GM19035 (cell line): ENCODE data around the gene TYW1.
"Not testable (repeated sequence)": the region's sequence is repeated elsewhere in the genome, so short reads cannot be mapped to it uniquely, and the experiment has no call there.

Source experiments
- ATAC-seq: cut with Tn5 transposase; IDR thresholded peaks from one replicate; pipeline ENCODE4 v1.9.1; 2021; ENCODE audit not compliant: unreplicated experiment

Gene TYW1

DNA sequence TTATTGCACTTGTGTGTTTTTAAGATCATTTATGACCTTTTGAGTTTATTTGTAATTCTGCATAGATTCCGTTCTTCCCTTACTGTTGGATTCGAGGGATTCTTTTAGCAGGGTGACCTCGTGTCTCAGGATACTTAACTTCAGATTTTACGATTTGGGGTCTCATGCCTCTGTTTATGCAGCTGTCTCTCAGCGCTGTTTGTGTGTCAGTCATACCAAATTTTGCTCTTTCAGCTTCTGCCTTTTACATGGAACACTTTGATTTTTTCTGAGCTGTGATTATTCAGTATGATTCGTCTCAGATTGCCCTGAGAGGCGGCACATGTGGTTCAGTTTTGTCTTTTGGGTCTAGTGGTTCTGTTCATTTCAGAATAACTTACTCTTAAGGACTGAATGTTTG is 236.9 kb downstream of the TYW1 start:
- not testable (repeated sequence) for ATAC-seq

DNA sequence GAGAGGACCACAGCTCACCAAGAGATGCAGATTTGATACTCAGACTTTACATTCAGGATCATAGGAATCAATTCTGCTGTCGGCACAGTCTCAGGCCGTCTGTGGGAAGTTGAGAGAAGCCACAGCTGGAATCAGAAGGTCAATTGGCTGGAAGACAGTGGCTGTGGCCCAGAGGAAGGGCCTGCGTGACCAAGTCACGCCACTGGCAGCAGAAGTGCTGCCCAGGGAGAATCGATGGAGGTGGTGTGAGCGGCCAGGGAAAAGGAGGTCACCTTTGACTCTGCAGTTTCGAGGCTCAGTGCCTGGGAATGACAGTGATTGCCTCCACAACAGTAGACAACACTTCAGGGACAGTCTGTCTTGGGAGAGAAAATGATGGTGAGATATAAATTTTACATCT is 239.6 kb downstream of the TYW1 start:
- not testable (repeated sequence) for ATAC-seq

DNA sequence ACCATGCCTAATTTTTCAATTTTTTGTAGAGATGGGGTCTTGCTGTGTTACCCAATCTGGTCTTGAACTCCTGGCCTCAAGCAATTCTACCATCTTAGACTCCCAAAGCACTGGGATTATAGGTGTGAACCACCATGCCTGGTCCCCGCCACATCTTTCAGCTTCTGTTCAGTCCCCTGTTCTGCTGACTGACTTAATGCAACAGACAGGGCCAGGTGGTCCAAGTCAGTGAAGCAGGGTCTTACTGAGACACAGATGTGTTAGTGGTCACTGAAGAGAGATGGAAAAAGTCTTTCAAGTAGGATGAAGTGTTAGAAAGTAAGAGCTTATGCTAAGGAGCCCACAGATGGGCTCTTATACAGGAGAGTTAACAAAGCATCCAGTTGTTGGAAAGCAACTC is 246.2 kb downstream of the TYW1 start:
- ATAC-seq, result not testable (repeated sequence)

DNA sequence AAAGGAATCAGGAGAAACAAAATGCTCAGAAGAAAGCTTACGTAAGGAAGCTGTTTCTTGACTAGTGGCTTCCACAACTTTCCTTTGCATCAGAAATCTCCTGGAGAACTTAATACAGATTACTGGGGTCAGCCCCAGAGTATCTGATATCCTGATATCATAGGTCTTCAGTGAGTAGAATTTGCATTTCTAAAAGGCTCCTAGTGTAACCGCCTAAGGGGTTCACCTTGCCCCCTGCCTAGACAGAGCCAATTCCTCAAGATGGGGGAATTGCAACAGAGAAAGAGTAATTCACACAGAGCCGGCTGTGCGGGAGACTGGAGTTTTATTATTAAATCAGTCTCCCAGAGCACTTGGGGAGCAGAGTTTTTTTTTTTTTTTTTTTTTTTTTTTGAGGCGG is 251.7 kb downstream of the TYW1 start:
- ATAC-seq, result not testable (repeated sequence)

DNA sequence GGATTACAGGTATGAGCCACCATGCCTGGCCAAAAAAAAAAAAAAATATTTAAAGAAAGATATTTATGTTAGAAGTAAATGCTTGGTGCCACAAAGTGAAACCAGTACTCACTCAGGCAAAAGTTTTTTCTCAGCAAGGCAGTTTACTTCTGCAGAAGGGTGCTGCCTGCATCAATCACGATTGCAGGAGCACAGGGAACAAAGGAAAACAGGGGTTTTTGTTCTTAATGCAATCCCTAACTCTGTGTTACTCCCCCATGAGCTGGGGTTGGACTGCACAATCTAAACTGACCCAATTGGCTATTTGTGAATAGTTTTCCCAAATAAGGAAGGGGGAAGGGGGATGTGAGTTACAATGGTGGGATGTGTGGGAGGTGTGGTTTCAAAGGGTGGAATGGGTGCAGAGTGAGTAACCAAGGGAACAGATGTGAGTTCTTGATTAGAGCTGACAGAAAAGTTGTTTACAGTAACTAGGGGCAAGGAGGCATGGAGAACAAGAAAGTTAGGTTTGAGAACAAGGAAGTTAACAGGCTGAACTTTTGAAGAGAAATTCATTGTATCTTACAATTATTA is 255.4 kb downstream of the TYW1 start:
- ATAC-seq, result no peak

DNA sequence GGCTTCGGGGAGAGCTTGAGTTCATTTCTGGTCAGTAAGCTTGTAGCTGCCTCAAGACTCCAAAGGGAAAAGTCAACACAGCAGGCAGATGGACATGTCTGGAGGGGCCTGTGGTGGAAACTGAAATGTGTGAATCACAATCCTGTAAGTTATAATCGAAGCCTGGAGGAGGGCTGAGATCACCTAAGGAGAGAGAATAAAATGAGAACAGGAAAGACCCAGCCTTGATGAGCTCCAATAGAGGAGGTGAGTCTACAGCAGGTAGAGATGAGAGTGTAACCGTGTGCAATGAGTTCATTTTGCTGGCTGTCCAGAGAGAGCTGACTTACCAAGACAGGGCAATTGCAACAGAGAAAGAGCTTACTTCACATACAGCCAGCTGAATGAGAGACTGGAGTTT is 258.4 kb downstream of the TYW1 start:
- ATAC-seq, result not testable (repeated sequence)

DNA sequence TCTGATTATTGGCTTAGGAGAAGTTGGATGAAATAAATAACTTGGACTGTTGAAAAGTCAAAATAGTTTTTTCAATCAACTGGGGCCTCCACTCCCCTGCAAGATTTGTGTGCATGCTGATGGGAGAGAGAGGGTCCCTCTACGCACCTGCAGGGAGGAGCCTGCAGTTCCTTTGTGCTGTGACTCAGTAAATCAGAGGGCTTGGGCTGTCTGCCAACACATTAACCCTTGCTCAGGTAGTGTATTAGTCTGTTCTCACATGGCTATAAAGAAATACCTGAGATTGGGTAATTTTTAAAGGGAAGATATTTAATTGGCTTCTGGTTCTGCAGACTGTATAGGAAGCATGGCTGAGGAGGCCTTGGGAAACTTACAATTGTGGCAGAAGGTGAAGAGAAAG is 261.1 kb downstream of the TYW1 start:
- ATAC-seq, result not testable (repeated sequence)

DNA sequence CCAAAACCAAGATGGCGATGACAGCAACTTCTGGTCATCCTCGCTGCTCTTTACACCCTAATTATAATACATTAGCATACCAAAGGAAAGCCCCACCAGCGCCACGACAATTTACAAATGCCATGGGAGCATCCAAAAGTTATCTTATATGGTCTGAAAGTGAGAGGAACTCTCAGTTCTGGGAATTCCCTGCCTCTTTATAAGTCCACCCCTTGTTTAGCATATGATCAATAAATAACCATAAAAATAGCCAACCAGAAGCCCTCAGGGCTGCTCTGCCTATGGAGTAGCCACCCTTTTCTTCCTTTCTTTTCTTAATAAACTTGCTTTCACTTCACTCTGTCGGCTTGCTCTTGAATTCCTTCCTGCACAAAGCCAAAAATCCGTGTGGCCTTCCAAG is 262.7 kb downstream of the TYW1 start:
- ATAC-seq, result not testable (repeated sequence)

DNA sequence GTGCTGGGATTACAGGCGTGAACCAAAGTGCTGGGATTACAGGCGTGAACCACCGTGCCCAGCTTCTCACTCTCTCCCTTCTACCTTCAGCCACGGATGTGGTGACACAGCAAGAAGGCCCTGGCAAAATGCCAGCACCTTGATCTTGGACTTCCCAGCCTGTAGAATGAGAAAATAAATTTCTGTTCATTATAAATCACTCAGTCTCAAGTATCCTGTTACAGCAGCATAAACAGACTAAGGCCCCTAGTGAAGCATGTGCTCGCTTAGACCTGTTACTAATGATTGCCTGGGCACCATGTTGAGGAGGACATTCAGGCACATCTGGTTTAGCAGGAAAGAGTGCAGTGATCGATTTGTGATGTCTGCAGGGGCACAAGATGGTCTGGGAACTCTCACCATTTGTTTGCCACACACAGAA is 263.5 kb downstream of the TYW1 start:
- ATAC-seq, result not testable (repeated sequence)

DNA sequence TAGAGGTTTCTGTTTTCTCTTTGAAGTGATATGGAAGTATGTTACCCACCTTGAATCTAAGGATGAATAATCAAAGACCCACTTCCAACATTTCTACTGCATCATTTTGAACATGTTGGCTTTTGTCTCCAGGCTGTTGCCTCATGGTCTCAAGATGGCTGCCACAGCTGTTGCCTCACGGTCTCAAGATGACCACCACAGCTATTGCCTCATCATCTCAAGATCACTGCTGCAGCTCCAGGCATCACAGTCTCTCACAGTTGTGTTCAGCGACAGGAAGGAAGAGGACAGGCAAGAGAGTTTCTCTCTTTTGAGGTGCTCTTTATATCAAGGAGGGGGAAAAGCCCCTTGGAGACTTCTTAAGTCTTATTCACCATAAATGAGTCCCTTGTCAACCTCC is 267.4 kb downstream of the TYW1 start:
- ATAC-seq, result not testable (repeated sequence)

DNA sequence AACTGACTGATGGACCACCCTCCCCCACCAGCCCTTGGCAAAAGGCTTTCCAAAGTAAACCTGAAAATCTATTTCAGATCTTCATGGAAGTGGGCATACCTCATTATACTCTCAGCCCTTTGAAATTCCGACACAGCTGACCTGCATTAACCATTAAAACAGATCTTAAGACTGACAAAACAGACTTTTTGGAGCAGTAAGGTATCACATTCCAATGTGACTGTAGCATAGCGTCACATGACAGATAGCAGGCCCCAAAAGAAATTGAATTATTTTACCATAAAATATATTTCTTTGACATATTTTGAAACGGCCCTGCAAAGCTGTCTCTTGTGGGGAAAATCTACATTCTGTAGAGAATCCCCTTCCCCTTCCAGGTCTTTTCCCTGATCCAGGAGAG is 269.4 kb downstream of the TYW1 start:
- ATAC-seq, result not testable (repeated sequence)

DNA sequence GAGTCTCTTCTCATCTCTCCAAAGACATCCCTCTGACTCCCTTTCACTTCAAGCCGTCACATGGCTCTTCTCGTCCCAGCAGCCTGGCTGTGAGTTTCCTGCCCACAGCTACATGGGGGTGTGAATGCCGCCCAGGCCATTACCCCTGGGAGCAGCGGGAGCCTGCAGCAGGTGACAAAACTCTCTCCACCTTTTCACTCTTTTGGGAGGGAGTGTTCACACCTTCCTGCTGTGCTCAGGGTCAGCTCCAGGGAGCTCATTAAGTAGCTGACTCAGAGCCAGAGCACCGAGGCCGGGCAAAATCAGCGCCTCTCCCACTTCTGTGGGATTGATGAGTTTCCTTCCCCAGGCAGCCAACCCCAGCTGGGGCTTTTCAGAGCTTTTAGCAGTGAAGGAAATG is 271.3 kb downstream of the TYW1 start:
- ATAC-seq, result no peak

DNA sequence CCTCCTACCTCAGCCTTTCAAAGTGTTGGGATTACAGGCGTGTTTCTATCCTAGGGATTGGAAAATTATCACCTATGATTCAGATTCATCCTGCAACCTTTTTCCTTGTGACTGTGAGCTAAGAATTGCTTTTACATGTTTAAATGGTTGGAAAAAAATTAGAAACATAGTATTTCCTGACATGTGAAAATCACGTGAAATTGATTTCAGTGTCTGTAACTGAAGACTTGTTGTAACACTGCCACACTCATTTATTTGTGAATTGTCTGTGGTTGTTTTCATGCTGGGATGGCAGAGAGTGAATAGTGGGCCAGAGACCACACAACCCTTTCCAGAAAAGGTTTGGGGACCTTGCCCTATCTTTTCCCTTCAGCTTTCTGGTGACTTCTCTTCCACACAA is 273.3 kb downstream of the TYW1 start:
- not testable (repeated sequence) for ATAC-seq
